CD4-positive, alpha-beta T cell treated with Interleukin-4 for 4 hours (primary cell): Measurements from ENCODE around the gene MAGEC3.
"Not testable (repeated sequence)": the region's sequence is repeated elsewhere in the genome, so short reads cannot be mapped to it uniquely, and the experiment has no call there.

Experiments used
- DNase-seq: peaks from one replicate; pipeline ENCODE4 v3.0.0-alpha.2; 2020

Gene MAGEC3, protein sequence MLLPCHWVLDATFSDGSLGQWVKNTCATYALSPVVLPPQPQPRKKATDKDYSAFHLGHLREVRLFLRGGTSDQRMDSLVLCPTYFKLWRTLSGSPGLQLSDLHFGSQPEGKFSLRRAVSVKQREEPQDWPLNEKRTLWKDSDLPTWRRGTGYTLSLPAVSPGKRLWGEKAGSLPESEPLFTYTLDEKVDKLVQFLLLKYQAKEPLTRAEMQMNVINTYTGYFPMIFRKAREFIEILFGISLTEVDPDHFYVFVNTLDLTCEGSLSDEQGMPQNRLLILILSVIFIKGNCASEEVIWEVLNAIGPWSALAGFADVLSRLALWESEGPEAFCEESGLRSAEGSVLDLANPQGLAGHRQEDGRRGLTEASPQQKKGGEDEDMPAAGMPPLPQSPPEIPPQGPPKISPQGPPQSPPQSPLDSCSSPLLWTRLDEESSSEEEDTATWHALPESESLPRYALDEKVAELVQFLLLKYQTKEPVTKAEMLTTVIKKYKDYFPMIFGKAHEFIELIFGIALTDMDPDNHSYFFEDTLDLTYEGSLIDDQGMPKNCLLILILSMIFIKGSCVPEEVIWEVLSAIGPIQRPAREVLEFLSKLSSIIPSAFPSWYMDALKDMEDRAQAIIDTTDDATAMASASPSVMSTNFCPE

GRCh38 chrX:141838016-141838415, at the start of gene MAGEC3:
TSS of gene MAGEC3 (plus strand) at chrX:141838316. CDS start at chrX:141838316, 0 bp downstream.
- no peak for DNase-seq

- DNase-seq: no peak
These were observed 46.3 kb upstream of the MAGEC3 start for GRCh38 chrX:141791856-141792255.

- DNase-seq: no peak
These were observed 26.7 kb upstream of the MAGEC3 start for GRCh38 chrX:141811438-141811837.

GRCh38 chrX:141814213-141814857, 23.8 kb upstream of the MAGEC3 start:
- DNase-seq: no peak

GRCh38 chrX:141815904-141816303, 22.2 kb upstream of the MAGEC3 start:
- no peak for DNase-seq

DNA sequence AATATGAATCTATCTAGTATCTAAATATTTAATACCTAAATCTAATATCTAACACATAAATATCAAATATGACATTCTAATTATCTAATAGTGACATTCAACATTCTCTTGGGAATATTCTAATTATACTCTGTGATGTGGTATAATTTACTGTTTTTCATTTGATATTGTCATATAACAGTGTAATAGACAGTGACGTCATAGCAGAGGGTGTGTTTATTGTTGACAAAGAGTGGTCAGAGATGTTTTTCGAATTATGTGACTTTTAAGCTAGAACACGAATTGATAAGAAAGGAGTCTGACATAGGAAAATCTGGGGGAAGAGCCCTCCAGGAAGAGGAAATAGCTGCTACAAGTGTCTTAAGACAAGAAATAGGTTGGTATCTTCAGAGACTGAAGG, 5.9 kb upstream of the MAGEC3 start:
- no peak for DNase-seq

DNA sequence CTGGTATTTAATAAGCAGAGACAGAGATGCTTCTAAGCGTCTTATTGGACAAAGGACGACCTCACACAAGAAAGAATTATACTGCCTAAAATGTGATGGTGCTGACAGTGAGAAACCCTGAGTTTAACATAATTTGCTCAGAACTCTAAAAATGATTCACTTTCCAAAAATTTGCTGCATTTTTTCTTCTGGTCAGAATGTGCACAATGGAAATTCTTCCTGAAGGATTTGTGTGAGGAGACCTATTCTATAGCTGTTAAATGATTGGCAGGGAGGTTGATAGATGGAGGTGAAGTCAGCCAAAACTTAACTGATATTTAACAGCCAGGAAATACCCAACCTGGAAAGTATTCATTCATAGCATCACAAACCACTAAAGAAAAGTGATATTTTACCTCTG, 1.7 kb downstream of the MAGEC3 start:
- DNase-seq: no peak

- DNase-seq: no peak
These were observed 19.4 kb downstream of the MAGEC3 start for GRCh38 chrX:141857479-141857878.

- DNase-seq: no peak
These were observed 41.5 kb downstream of the MAGEC3 start for GRCh38 chrX:141879616-141880015.

- not testable (repeated sequence) for DNase-seq
These were observed 50.7 kb downstream of the MAGEC3 start for GRCh38 chrX:141888811-141889210.

DNA sequence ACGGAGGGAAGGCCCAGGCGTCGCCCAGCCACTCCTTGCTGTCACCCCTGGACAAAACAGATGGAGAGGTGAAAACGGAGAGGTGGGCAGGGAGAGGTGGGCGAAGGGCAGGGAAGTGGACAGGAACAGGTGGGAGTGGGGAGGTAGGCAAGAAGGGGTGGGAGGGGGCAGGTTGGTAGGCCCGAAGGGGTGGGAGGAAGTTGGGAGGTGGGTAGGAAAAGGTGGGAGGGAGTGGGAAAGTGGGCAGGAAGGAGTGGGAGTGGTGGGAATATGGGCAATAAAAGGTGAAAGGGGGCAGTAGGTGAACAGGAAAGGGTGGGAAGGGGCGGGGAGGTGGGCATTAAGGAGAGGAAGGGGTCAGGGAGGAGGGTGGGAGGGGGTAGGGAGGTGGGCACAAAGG, 56.6 kb downstream of the MAGEC3 start:
- no peak for DNase-seq

DNA sequence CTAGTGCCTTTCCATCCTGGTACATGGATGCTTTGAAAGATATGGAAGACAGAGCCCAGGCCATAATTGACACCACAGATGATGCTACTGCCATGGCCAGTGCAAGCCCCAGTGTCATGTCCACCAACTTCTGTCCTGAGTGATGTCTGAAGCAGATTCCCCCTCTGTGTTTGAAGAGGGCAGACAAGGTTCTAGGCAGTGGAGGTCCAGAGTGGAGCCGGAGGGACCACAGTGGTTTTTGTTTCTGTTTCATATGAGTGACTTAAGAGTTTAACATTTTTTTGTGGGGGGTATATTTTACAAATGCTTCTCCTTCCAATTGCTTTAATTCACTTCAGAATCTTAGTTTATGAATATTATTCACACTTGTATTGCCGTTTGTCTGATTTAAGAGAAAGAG, 59.6 kb downstream of the MAGEC3 start:
- no peak for DNase-seq

DNA sequence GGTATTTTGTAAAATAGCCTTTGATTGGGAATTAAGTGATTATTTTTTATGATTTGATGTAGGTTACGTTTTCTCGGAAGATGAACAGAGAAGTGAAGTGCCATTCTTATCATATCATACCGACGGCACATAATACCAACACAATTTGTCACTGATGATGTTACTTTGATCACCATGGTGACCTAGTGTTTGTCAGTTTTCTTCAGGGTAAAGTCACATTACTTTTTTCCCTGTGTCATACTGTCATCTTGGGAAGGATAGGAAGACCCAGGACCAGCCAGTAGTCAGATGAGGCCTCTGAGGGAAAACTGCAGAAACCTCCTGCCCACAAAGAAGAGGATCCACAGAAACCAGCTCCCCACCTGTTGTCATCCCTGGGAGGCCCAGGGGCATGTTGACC, 64.2 kb downstream of the MAGEC3 start:
- no peak for DNase-seq

GRCh38 chrX:141903400-141904155, 65.5 kb downstream of the MAGEC3 start, which contains the start of gene MAGEC1:
TSS of gene MAGEC1 (plus strand) at chrX:141903894. CDS start at chrX:141905073, 1,179 bp downstream.
- no peak for DNase-seq

DNA sequence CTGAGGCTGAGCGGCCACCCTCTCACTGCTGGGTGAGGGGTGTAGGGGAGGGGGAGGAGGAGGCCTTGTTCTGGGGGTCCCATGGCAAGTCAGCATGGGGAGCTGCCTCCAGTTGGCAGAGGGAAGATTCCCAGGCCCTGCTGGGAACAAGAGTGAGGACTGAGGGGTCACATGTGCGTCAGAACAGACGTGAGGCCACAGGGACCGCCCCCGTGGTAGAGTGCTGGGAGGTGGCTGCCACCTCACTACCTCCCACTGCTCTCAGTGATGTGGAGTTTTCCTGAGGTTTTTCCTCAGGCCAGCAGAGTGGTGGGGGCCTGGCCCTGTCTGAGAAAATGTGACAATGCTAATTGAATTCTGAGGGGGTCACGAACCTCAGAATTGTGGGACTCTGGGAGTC, 66.1 kb downstream of the MAGEC3 start:
- DNase-seq: no peak

GRCh38 chrX:141917801-141918200, 79.7 kb downstream of the MAGEC3 start:
- no peak for DNase-seq

GRCh38 chrX:141924293-141924692, 86.2 kb downstream of the MAGEC3 start:
- DNase-seq: no peak

DNA sequence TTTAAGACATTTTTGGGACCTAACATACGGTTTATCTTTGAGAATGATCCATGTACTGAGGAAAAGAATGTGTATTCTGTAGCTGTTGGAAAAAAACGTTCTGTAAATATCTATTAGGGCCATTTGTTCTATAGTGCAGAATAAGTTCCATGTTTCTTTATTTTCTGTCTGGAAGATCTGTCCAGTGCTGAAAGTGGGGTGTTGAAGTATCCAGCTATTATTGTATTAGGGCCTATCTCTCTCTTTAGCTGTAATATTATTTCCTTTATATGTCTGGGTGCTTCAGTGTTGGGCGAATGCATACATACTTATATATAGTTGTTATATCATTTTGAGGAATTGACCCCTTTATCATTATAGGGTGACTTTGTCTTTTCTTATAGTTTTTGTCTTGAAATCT, 90.3 kb downstream of the MAGEC3 start:
- DNase-seq: no peak

DNA sequence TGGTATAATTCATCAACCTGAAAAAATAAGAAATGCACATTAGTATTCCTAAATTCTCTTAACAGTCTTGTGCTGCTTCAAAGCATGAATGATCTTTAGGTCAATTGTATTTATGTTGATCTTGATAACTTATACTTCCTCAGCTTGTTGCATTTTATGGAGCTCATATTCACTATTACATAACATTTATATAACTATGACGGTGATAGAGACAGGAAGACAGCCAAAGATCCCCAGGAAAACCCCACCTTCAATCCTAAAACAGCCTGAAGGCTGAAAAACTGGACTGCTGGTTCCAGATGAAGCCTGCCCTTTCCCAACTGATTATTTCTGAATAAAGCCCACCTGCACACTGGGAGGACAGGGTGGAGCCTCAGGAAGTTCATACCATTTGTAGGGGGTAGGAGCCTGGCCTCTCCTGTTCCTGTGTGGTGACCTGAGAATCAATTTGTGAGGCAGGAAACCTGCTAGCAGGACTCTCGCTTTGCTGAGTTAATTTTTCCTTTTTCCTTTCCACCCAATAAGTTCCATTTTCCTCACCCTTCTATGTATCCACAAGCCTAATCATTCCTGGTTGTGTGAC, 96.0 kb downstream of the MAGEC3 start:
- DNase-seq: no peak

- no peak for DNase-seq
These were observed 97.5 kb downstream of the MAGEC3 start for GRCh38 chrX:141935645-141936044.

DNA sequence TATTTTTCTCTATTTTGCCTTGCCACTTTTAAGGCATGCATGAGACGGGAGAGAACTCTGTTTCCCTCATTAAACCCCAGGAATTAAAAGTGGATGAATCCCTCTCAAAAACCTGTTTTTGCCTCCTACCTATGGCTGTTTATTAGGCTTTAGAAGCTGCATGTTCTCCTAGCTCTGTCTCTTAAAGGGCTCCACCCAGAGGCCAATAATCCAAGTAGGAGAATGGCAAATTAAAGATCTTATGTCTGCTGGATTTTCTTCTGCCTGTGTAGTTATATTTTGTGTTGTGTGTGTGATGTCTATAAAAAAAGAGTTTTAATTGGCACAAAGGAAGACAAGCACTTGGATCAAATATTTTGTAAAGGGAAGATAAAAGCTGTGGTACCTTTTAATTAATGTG, 98.0 kb downstream of the MAGEC3 start:
- DNase-seq: no peak

DNA sequence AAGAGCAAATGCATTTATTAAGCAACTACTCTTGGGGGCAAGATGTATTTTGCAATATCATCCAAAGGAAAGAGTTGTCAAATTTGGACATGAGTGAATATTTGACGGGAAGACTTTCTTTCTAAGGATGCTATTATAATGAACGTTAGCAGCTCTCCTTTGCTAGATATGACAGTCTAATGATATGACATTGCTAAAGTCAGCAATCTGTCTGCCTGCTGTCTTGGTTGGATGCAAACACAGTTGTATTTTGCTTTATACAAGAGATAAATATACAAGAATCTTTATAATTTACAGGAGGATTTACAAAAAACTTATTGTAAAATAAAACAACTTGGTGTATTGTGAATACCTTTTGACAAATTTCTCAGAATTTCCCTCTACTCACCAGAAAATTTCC, 103.1 kb downstream of the MAGEC3 start:
- DNase-seq: no peak

GRCh38 chrX:141945426-141945825, 107.3 kb downstream of the MAGEC3 start:
- no peak for DNase-seq
